HFFc6 (cell line): ENCODE measurements around the gene RTN4. TPM values are rescaled to one million over a fixed set of nuclear protein-coding genes. Genes with fewer than 3 reads are reported as not detected.
A peak's percentile ranks its signal among the peaks of the same experiment; 100 is the strongest.

Source experiments
- DNase-seq: peaks from one replicate; pipeline ENCODE4 v3.0.0-alpha.2; 2018
- H3K27ac Mint-ChIP-seq: 2 replicates; pipeline ENCODE4 v1.8.0; 2020; ENCODE audit warnings: mild to moderate bottlenecking, mixed read lengths
- H3K27me3 Mint-ChIP-seq: 2 replicates; pipeline ENCODE4 v1.8.0; 2021; ENCODE audit warnings: mild to moderate bottlenecking, moderate library complexity, mixed read lengths; ENCODE audit not compliant: insufficient read depth
- H3K36me3 Mint-ChIP-seq: 2 replicates; pipeline ENCODE4 v1.8.0; 2021; ENCODE audit warnings: low read depth, mixed read lengths
- H3K4me1 Mint-ChIP-seq: 2 replicates; pipeline ENCODE4 v1.8.0; 2020; ENCODE audit warnings: low read depth, mixed read lengths
- H3K4me3 Mint-ChIP-seq: 2 replicates; pipeline ENCODE4 v1.8.0; 2020; ENCODE audit warnings: mild to moderate bottlenecking, moderate library complexity, mixed read lengths
- H3K9me3 Mint-ChIP-seq: 2 replicates; pipeline ENCODE4 v1.8.0; 2020; ENCODE audit warnings: mild to moderate bottlenecking, mixed read lengths
- CTCF ChIP-seq: fragments of 200-600 bp; sonication (generic); IDR thresholded peaks from 2 replicates; pipeline ENCODE4 v1.5.0; 2021; ENCODE audit warnings: antibody characterized with exemption, mild to moderate bottlenecking
- total RNA-seq, 6 experiments: library from RNA; stranded (reverse); fragmentation: NEBNext Ultra II Directional; extraction: Animal tissue kit (Norgen Biotek cat#: 25700); gene quantifications; 2 replicates in 1 of 6; 3 replicates in 5 of 6; pipeline ENCODE4 v1.2.3, GENCODE V29; 2021

The RTN4 gene
- total RNA-seq, 6 experiments from 2014 or later: 820 to 1,001 (median 831) TPM

DNA sequence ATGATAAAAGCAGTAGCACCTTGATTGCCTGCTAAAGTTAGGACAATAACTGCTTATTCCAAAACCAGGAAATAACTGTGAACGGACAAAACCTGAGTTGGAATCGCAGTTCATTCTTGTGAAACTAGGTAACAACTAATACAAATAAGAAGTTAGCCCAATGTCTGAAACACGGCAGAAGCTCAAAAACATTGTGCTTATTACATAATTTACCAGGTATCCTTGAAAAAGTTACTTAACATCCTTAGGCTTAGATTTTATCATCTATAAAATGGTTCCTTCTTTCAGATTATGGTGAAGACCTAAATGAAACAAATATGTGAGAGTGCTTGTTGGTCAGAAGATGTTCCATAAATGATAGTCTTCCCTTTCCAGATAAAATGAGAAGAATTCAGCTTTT, 32.4 kb downstream of the RTN4 start:
- DNase-seq: no peak
- Mint-ChIP-seq H3K4me1 (peaks cover 38% of the 10 kb centered on the region), H3K36me3 (peaks cover 23% of the 10 kb centered on the region), H3K4me3 (peak overlapping the region; percentile 3; the same call in 1 of the 2 replicates), H3K9me3 (no peaks in the 10 kb centered on the region), H3K27ac (no peak overlapping the region), H3K27me3 (peaks cover 2% of the 10 kb centered on the region)
- TF ChIP-seq CTCF: no peak

GRCh38 chr2:55017428-55017827, 32.8 kb downstream of the RTN4 start:
- no peak for TF ChIP-seq CTCF
- H3K9me3 Mint-ChIP-seq: no peaks in the 10 kb centered on the region
- no peak for DNase-seq
- peaks cover 42% of the 10 kb centered on the region for H3K4me1 Mint-ChIP-seq
- H3K36me3 Mint-ChIP-seq: peaks cover 23% of the 10 kb centered on the region
- H3K4me3 Mint-ChIP-seq: no peak overlapping the region; the same call in 1 of the 2 replicates
- no peak overlapping the region for H3K27ac Mint-ChIP-seq
- peaks cover 2% of the 10 kb centered on the region for H3K27me3 Mint-ChIP-seq

DNA sequence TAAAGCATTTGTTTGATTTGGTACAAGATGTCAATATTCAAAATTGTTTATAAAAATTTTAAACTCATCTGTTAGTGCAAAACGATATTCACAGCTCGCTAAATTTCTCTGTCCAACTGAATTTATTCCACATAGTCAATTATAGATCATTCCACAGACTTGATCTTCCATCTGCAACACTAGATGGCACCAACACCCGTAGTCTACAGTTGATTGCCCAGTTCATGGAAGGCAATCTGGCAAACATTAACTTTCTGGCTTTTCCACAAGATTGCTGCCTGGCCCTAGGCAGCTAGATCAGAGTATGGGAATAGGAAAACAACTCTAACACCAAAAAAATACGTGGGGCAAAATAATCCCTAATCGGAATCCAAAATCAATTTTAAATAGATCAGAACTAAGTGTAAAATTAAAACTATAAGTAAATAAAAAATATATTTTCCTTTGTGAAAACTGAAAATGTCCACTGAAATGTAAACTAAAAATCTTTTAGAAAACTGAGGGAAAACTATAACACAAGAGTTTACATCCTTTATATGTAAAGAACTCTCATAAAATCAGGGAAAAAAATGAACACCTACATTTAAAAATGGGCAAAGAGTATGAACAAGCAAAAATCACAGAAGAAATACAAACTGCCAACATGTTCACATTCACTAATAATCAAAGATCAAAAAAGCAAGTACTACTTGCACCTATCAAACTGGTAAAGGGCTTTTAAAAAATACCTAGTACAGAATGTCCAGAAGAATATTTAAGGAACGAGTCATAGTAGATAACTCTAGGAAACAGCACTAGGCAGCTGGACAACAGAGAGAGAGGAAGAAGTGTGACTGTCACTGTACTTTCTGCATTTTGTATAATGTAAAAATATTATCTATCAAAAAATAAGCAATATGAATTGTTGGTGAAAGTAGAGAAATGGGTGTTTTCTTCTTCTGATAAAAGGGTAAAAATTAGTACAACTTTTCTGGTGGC, 35.0 kb downstream of the RTN4 start:
- peak; percentile 73 for DNase-seq
- peaks cover 18% of the 10 kb centered on the region for H3K36me3 Mint-ChIP-seq
- H3K4me3 Mint-ChIP-seq: peak overlapping the region; percentile 58
- H3K4me1 Mint-ChIP-seq: peaks cover 64% of the 10 kb centered on the region
- no peaks in the 10 kb centered on the region for H3K9me3 Mint-ChIP-seq
- peak overlapping the region; percentile 78 for H3K27ac Mint-ChIP-seq
- H3K27me3 Mint-ChIP-seq: no peaks in the 10 kb centered on the region; the same call in none of the 2 replicates
- peak; percentile 83 for TF ChIP-seq CTCF

- DNase-seq: no peak
- Mint-ChIP-seq H3K27me3 (no peaks in the 10 kb centered on the region; the same call in 1 of the 2 replicates), H3K36me3 (peaks cover 13% of the 10 kb centered on the region), H3K9me3 (no peaks in the 10 kb centered on the region), H3K4me3 (peak overlapping the region; percentile 85; the same call in 1 of the 2 replicates), H3K4me1 (peaks cover 77% of the 10 kb centered on the region), H3K27ac (no peak overlapping the region)
- TF ChIP-seq CTCF: peak; percentile 46; the same call in 1 of the 2 replicates
Observed at GRCh38 chr2:55013936-55014335, 36.3 kb downstream of the RTN4 start.

- Mint-ChIP-seq H3K27ac (peak overlapping the region; percentile 65), H3K9me3 (no peaks in the 10 kb centered on the region), H3K36me3 (peaks cover 8% of the 10 kb centered on the region; the same call in 1 of the 2 replicates), H3K4me1 (peaks cover 88% of the 10 kb centered on the region), H3K4me3 (peak overlapping the region; percentile 85), H3K27me3 (no peaks in the 10 kb centered on the region; the same call in 1 of the 2 replicates)
- no peak for TF ChIP-seq CTCF
- DNase-seq: no peak
Observed at GRCh38 chr2:55012672-55013484, 37.4 kb downstream of the RTN4 start.
